Pancreas (tissue), 10 donors: ENCODE results near the gene NME7. TPM values are rescaled to one million over a fixed set of nuclear protein-coding genes. Genes with fewer than 3 reads are reported as not detected.

Experiments
- ATAC-seq, 4 donors: fragments of 200-7000 bp; cut with Tn5 transposase; one replicate each; pipeline versions ENCODE4 v1.8.0 to v1.9.1; 2020; ENCODE audit warnings: mild to moderate bottlenecking in 4 of 4, moderate library complexity in 4 of 4
- DNase-seq, 6 donors: peaks; one replicate each; pipeline ENCODE4 v3.0.0-alpha.2; 2020
- FAIRE-seq: peaks from 2 replicates; lab custom pipeline; 2012; peaks lifted over from hg19 to GRCh38; lab: Jason Lieb, UNC
- H3K27ac ChIP-seq, 4 donors: fragments of 200-600 bp; sonication (generic); 1 replicate in 3 of 4; 2 replicates in 1 of 4; pipeline versions ENCODE4 v1.5.0 to v1.8.0; 2020
- H3K27me3 ChIP-seq, 4 donors: fragments of 200-600 bp; one replicate each; pipeline ENCODE4 v1.8.0; 2021
- H3K36me3 ChIP-seq, 3 donors: fragments of 200-600 bp; sonication (generic) in 1 of 3; one replicate each; pipeline versions ENCODE4 v1.5.0 to v1.8.0; 2020 to 2021
- H3K4me1 ChIP-seq, 3 donors: fragments of 200-600 bp; one replicate each; pipeline ENCODE4 v1.8.0; 2021
- H3K4me3 ChIP-seq, 4 donors: fragments of 200-600 bp; sonication (generic) in 2 of 4; one replicate each; pipeline versions ENCODE4 v1.5.0 to v1.8.0; 2020 to 2021
- H3K9me3 ChIP-seq, 4 donors: fragments of 200-600 bp; one replicate each; pipeline ENCODE4 v1.8.0; 2021
- WGBS, 2 donors: extraction: QIAGEN DNeasy Blood & Tissue Kit; methylation state at CpG; one replicate each; pipeline ENCODE4 v1.1.7; 2013; 5-methylcytosine and 5-hydroxymethylcytosine counted together
- intact Hi-C, 3 donors: fragments of 100-400 bp; cut with DNase I; formaldehyde crosslinking; loops; one replicate each; pipeline versions ENCODE4 v1.11.1 to v1.14.2; 2022
- polyA plus RNA-seq, 2 donors: library from polyadenylated mRNA; stranded (reverse); fragments of 200-250 nt; gene quantifications; one replicate each; pipeline ENCODE4 v1.2.3, GENCODE V29; 2013
- total RNA-seq, 6 donors: library from RNA; stranded (reverse); fragmentation: NEBNext Ultra II Directional in 4 of 6; extraction: Animal tissue kit (Norgen Biotek cat#: 25700) in 4 of 6; gene quantifications; one replicate each; pipeline versions ENCODE4 v1.2.1 to v1.2.4, GENCODE V29; 2021 to 2023
- TF ChIP-seq, protein P1 (sequence below), 4 donors: fragments of 200-600 bp; sonication (generic) in 3 of 4; IDR thresholded peaks; one replicate each; pipeline versions ENCODE4 v1.5.0 to v1.8.0; 2021; ENCODE audit warnings: antibody characterized with exemption in 4 of 4
- donor health status: healthy with polysubstance abuse.
- donor health status: DM: no; HTN: no; CAD: no; lungs with moderate emphysema.
- donor health status: DM: no; HTN: no; CAD: no.
- donor health status: control.
- donor health status: control.
- donor health status: Bipolar disorder and iron deficiency.
- donor health status: DM: yes; HTN: yes; CAD: no.
- donor health status: DM: no; HTN: no; CAD: no.
- donor health status: DM: no; HTN: no; CAD: no.
- donor health status: DM: yes; HTN: yes; CAD: no.

Gene NME7
- total and polyA plus RNA-seq, 8 donors, result 5.0 to 12.6 (median 8.0) TPM

- no peak for ATAC-seq
- Histone ChIP-seq H3K4me3 (no peak overlapping the region), H3K36me3 (no peaks in the 10 kb centered on the region), H3K4me1 (peaks cover 17 to 26% (median 24%) of the 10 kb centered on the region in 3 donors), H3K9me3 (no peaks in the 10 kb centered on the region), H3K27ac (no peak overlapping the region), H3K27me3 (no peaks in the 10 kb centered on the region)
- TF ChIP-seq, protein P1, sequence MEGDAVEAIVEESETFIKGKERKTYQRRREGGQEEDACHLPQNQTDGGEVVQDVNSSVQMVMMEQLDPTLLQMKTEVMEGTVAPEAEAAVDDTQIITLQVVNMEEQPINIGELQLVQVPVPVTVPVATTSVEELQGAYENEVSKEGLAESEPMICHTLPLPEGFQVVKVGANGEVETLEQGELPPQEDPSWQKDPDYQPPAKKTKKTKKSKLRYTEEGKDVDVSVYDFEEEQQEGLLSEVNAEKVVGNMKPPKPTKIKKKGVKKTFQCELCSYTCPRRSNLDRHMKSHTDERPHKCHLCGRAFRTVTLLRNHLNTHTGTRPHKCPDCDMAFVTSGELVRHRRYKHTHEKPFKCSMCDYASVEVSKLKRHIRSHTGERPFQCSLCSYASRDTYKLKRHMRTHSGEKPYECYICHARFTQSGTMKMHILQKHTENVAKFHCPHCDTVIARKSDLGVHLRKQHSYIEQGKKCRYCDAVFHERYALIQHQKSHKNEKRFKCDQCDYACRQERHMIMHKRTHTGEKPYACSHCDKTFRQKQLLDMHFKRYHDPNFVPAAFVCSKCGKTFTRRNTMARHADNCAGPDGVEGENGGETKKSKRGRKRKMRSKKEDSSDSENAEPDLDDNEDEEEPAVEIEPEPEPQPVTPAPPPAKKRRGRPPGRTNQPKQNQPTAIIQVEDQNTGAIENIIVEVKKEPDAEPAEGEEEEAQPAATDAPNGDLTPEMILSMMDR (IDR thresholded peaks at IDR 0.05), result no peak
- FAIRE-seq, result no peak
- WGBS, 2 donors, result 92 to 96% methylated on average over 5 of the region's 5 CpGs
- intact Hi-C loops, result no loop called here
- peak in 1 of 6 donors; percentile 42 for DNase-seq
Measured at GRCh38 chr1:169151338-169151837, 216.2 kb downstream of the NME7 start.

- TF ChIP-seq, protein P1 (IDR thresholded peaks at IDR 0.05), result no peak
Measured at GRCh38 chr1:169150641-169151337, 216.8 kb downstream of the NME7 start.

DNA sequence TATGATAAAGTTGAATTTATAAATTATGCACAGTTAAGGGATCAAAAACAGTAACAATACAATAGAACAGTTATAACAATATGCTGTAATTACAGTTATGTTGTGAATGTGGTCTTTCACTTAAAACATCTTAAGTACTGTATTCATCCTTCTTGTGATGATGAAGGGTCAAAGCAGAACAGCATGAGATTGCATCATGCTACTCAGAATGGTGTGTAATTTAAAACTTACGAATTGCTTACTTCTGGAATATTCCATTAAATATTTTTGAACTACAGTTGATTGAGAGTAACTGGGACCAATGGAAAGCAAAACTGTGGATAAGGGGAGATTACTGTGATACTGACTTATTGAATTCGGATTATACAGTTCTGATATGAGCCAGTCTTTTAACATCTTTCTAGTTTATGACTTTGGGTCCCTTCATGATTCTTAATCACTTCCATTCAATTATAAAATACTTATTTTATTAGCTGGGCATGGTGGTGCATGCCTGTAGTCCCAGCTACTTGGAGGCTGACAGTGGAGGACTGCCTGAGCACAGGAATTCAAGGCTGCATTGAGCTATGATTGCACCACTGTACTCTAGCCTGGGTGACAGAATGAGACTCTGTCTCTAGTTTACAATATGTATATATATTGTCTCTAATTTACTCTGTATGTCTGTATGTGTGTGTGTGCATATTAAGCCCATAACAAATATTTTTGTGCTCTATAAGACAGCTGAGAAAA lies 217.9 kb downstream of the NME7 start:
- DNase-seq, result no peak
- Histone ChIP-seq H3K9me3 (no peaks in the 10 kb centered on the region), H3K4me1 (peaks cover 33 to 43% (median 39%) of the 10 kb centered on the region in 3 donors), H3K27me3 (no peaks in the 10 kb centered on the region), H3K27ac (no peak overlapping the region), H3K36me3 (no peaks in the 10 kb centered on the region), H3K4me3 (no peak overlapping the region)
- WGBS, 2 donors, result 78 to 80% methylated on average over 2 of the region's 2 CpGs
- intact Hi-C loops, result no loop called here
- TF ChIP-seq, protein P1 (IDR thresholded peaks at IDR 0.05), result no peak
- FAIRE-seq, result no peak
- ATAC-seq, result no peak

More at GRCh38 chr1:169150641-169151337, 216.8 kb downstream of the NME7 start:
- no peak for ATAC-seq
- no peak overlapping the region for H3K27ac ChIP-seq
- no peaks in the 10 kb centered on the region for H3K9me3 ChIP-seq
- no peak for FAIRE-seq
- intact Hi-C loops, result no loop called here
- 77% methylated on average over 4 of the region's 4 CpGs for WGBS, 2 donors
- no peaks in the 10 kb centered on the region for H3K36me3 ChIP-seq
- DNase-seq, result no peak
- peaks cover 22 to 32% (median 28%) of the 10 kb centered on the region in 3 donors for H3K4me1 ChIP-seq
- no peaks in the 10 kb centered on the region for H3K27me3 ChIP-seq
- H3K4me3 ChIP-seq, result no peak overlapping the region

DNA sequence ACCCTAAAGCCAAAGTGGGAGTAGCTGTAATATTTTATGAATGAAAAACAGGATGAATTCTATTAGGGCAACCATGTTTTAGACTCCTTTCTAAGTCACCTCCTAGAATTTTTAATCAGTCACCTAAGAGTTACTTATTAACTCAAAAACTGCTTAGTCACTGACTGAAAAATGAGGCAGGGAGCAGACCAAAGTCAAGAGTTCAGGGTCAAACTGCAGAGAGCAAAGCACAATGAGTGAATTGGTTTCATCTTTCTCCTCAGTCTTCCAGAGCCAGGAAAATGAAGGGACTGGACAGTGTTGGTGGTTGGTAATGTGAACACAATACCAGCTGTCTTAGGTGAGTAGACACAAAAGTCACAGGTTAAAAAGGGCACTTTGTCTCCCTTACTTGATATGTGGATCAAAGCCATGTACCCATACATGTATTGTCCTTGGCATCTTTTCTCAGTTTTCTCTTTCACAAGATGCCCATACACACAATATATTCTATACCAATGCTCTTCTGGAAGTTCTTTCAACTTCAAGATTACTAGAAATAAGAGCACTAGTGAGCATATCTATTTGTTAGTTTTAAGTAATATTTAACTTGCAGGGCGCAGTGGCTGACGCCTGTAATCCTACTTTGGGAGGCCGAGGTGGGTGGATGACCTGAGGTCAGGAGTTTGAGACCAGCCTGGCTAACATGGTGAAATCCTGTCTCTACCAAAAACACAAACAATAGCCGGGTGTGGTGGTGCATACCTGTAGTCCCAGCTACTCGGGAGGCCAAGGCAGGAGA lies 218.9 kb downstream of the NME7 start:
- DNase-seq (peak in 3 of 6 donors; percentile 29 to 42 (median 31)), FAIRE-seq (no peak)
- WGBS, 2 donors, result 36 to 41% methylated on average over 5 of the region's 5 CpGs

More for the DNA sequence above, 218.9 kb downstream of the NME7 start:
- Histone ChIP-seq H3K27ac (peak overlapping the region in 2 of 4 donors; percentile 67 to 68), H3K4me1 (peaks cover 39 to 48% (median 45%) of the 10 kb centered on the region in 3 donors), H3K4me3 (no peak overlapping the region), H3K36me3 (no peaks in the 10 kb centered on the region), H3K9me3 (no peaks in the 10 kb centered on the region), H3K27me3 (no peaks in the 10 kb centered on the region)
- intact Hi-C loops, result no loop called here
- TF ChIP-seq, protein P1 (IDR thresholded peaks at IDR 0.05), result no peak
- peak; percentile 81 to 90 (median 88) for ATAC-seq
